Type B pancreatic cell (in vitro differentiated cells): ENCODE results near the gene FAM170B. TPM values are rescaled to one million over a fixed set of nuclear protein-coding genes. Genes with fewer than 3 reads are reported as not detected.

Experiments used
- DNase-seq: peaks from one replicate; pipeline ENCODE4 v3.0.0; 2021; ENCODE audit warnings: mixed read lengths; ENCODE audit not compliant: unreplicated experiment; ENCODE audit errors: extremely low spot score
- H3K27ac Mint-ChIP-seq: 2 replicates; pipeline ENCODE4 v1.8.0; 2021; ENCODE audit warnings: mild to moderate bottlenecking, mixed read lengths
- H3K27me3 Mint-ChIP-seq: 2 replicates; pipeline ENCODE4 v1.8.0; 2021; ENCODE audit warnings: mixed read lengths
- H3K36me3 Mint-ChIP-seq: 2 replicates; pipeline ENCODE4 v1.8.0; 2021; ENCODE audit warnings: mixed read lengths
- H3K4me1 Mint-ChIP-seq: one replicate; pipeline ENCODE4 v1.8.0; 2021; ENCODE audit warnings: mixed read lengths; ENCODE audit not compliant: unreplicated experiment
- H3K4me3 Mint-ChIP-seq: 2 replicates; pipeline ENCODE4 v1.8.0; 2021; ENCODE audit warnings: mild to moderate bottlenecking, mixed read lengths
- H3K9me3 Mint-ChIP-seq: 2 replicates; pipeline ENCODE4 v1.8.0; 2021; ENCODE audit warnings: mixed read lengths
- total RNA-seq: library from RNA; stranded (reverse); gene quantifications from 2 replicates; pipeline ENCODE4 v1.2.1, GENCODE V29; 2021; ENCODE audit warnings: low replicate concordance
- TF ChIP-seq, protein P1 (sequence below): fragments of 200-600 bp; sonication (generic); conservative IDR thresholded peaks from 2 replicates; pipeline ENCODE4 v1.5.0; 2021; ENCODE audit warnings: antibody characterized with exemption, mild to moderate bottlenecking

The FAM170B gene
- total RNA-seq, 1 donor from 2014 or later = not detected

- TF ChIP-seq, protein P1, sequence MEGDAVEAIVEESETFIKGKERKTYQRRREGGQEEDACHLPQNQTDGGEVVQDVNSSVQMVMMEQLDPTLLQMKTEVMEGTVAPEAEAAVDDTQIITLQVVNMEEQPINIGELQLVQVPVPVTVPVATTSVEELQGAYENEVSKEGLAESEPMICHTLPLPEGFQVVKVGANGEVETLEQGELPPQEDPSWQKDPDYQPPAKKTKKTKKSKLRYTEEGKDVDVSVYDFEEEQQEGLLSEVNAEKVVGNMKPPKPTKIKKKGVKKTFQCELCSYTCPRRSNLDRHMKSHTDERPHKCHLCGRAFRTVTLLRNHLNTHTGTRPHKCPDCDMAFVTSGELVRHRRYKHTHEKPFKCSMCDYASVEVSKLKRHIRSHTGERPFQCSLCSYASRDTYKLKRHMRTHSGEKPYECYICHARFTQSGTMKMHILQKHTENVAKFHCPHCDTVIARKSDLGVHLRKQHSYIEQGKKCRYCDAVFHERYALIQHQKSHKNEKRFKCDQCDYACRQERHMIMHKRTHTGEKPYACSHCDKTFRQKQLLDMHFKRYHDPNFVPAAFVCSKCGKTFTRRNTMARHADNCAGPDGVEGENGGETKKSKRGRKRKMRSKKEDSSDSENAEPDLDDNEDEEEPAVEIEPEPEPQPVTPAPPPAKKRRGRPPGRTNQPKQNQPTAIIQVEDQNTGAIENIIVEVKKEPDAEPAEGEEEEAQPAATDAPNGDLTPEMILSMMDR = no peak
- H3K4me1 Mint-ChIP-seq = peaks cover 4% of the 10 kb centered on the region
These were observed 18.8 kb upstream of the FAM170B start for GRCh38 chr10:49152663-49153062.

GRCh38 chr10:49152037-49152436, 18.2 kb upstream of the FAM170B start:
- peaks cover 4% of the 10 kb centered on the region for H3K4me1 Mint-ChIP-seq
- H3K27ac Mint-ChIP-seq = no peak overlapping the region
- no peak overlapping the region for H3K4me3 Mint-ChIP-seq
- DNase-seq = no peak
- peaks cover 5% of the 10 kb centered on the region for H3K9me3 Mint-ChIP-seq
- TF ChIP-seq, protein P1 = no peak
- no peaks in the 10 kb centered on the region for H3K36me3 Mint-ChIP-seq
- peaks cover 56% of the 10 kb centered on the region for H3K27me3 Mint-ChIP-seq

More at GRCh38 chr10:49152663-49153062, 18.8 kb upstream of the FAM170B start:
- Mint-ChIP-seq H3K9me3 (peaks cover 5% of the 10 kb centered on the region), H3K27me3 (peaks cover 63% of the 10 kb centered on the region), H3K36me3 (no peaks in the 10 kb centered on the region), H3K4me3 (no peak overlapping the region), H3K27ac (no peak overlapping the region)
- DNase-seq = no peak

DNA sequence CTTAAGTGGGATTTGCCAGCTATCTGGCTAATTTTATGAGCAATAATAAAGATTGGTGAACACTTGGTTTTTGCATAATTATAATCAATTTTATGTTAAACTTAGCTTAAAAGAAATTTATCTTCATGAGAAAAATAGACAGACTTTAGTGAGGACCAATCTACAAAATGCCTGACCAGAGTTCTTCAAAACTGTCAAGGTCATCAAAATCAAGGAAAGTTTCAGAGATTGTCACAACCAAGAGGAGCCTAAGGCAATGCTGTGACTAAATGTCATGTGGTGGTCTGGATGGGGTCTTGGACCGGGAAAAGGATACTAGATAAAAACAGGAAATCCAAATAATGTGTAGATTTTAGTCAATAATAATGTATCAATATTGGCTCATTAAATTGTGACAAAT, 17.7 kb upstream of the FAM170B start:
- TF ChIP-seq, protein P1 = no peak
- no peaks in the 10 kb centered on the region for H3K36me3 Mint-ChIP-seq
- H3K4me3 Mint-ChIP-seq = no peak overlapping the region
- DNase-seq = no peak
- peaks cover 51% of the 10 kb centered on the region for H3K27me3 Mint-ChIP-seq
- no peak overlapping the region for H3K27ac Mint-ChIP-seq
- H3K9me3 Mint-ChIP-seq = peaks cover 5% of the 10 kb centered on the region
- peaks cover 4% of the 10 kb centered on the region for H3K4me1 Mint-ChIP-seq

DNA sequence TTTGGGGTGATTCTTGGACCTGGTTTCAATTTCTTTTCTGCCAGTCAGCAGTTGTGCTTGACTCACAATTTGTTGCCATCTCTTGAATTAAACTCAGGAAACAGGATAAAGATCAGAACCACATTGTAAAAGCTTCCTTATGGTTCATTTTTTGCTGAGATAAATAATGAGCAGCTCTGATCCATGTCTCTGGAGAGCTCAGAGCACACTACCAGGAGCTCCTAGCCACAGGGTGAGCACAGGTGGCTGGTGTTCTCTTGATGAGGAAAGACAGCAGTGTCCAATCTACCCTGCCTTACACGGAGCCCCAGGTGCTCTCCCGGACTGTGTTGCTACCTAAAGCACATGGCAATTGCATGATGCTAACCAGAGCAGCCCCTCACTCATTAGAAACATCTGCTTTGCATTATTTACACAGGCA, 17.2 kb upstream of the FAM170B start:
- Mint-ChIP-seq H3K27ac (no peak overlapping the region), H3K9me3 (peaks cover 5% of the 10 kb centered on the region), H3K4me1 (peaks cover 4% of the 10 kb centered on the region), H3K27me3 (peaks cover 50% of the 10 kb centered on the region), H3K36me3 (no peaks in the 10 kb centered on the region), H3K4me3 (no peak overlapping the region)
- DNase-seq = no peak
- TF ChIP-seq, protein P1 = no peak

- Mint-ChIP-seq H3K27ac (no peak overlapping the region), H3K4me3 (no peak overlapping the region), H3K27me3 (peaks cover 49% of the 10 kb centered on the region)
These were observed 16.6 kb upstream of the FAM170B start for GRCh38 chr10:49150426-49150825.

More at GRCh38 chr10:49150426-49150825, 16.6 kb upstream of the FAM170B start:
- DNase-seq = no peak
- Mint-ChIP-seq H3K36me3 (no peaks in the 10 kb centered on the region), H3K4me1 (peaks cover 4% of the 10 kb centered on the region), H3K9me3 (peaks cover 5% of the 10 kb centered on the region)
- TF ChIP-seq, protein P1 = no peak
